Lung (tissue), 12 donors: ENCODE measurements around the gene PDGFD. TPM values are rescaled to one million over a fixed set of nuclear protein-coding genes. Genes with fewer than 3 reads are reported as not detected.

ENCODE experiments used
- ATAC-seq: fragments of 200-7000 bp; cut with Tn5 transposase; one replicate; pipeline ENCODE4 v1.9.1; 2020; ENCODE audit warnings: moderate number of reproducible peaks; ENCODE audit not compliant: insufficient read depth, low FRiP score
- DNase-seq, 3 donors: peaks; one replicate each; pipeline ENCODE4 v3.0.0-alpha.2; 2013 to 2017
- H3K27ac ChIP-seq, 2 donors: one replicate each; pipeline ENCODE4 v1.5.1; 2013; ENCODE audit warnings: mild to moderate bottlenecking in 2 of 2, moderate library complexity in 2 of 2, control low read depth in 1 of 2, inconsistent platforms in 1 of 2, low read depth in 1 of 2, low read length in 1 of 2
- H3K27me3 ChIP-seq, 3 donors: one replicate each; pipeline ENCODE4 v1.5.1; 2013; ENCODE audit warnings: low read length in 2 of 3; ENCODE audit not compliant: control insufficient read depth in 3 of 3, insufficient read depth in 3 of 3
- H3K36me3 ChIP-seq, 4 donors: one replicate each; pipeline ENCODE4 v1.5.1; 2013; ENCODE audit warnings: low read length in 4 of 4, mild to moderate bottlenecking in 1 of 4, moderate library complexity in 1 of 4; ENCODE audit not compliant: control insufficient read depth in 4 of 4, insufficient read depth in 4 of 4
- H3K4me1 ChIP-seq, 5 donors: one replicate each; pipeline ENCODE4 v1.5.1; 2013; ENCODE audit warnings: low read length in 5 of 5, mild to moderate bottlenecking in 2 of 5, moderate library complexity in 1 of 5; ENCODE audit not compliant: control insufficient read depth in 5 of 5, insufficient read depth in 5 of 5
- H3K4me3 ChIP-seq: one replicate; pipeline ENCODE4 v1.5.1; 2013; ENCODE audit warnings: mild to moderate bottlenecking, control low read depth, moderate library complexity
- H3K9ac ChIP-seq, 2 donors: one replicate each; pipeline ENCODE4 v1.5.1; 2013; ENCODE audit warnings: low read length in 2 of 2, control low read depth in 1 of 2; ENCODE audit not compliant: insufficient read depth in 1 of 2
- H3K9me3 ChIP-seq, 4 donors: one replicate each; pipeline ENCODE4 v1.5.1; 2013; ENCODE audit warnings: low read length in 3 of 4, mild to moderate bottlenecking in 1 of 4, moderate library complexity in 1 of 4; ENCODE audit not compliant: control insufficient read depth in 4 of 4, insufficient read depth in 3 of 4
- WGBS, 2 donors: extraction: QIAGEN DNeasy Blood & Tissue Kit; methylation state at CpG; one replicate each; pipeline ENCODE4 v1.1.7; 2013; 5-methylcytosine and 5-hydroxymethylcytosine counted together
- polyA plus RNA-seq, 2 donors: library from polyadenylated mRNA; stranded (reverse); fragments of 200-250 nt; gene quantifications; one replicate each; pipeline ENCODE4 v1.2.1, GENCODE V29; 2013
- total RNA-seq, 2 donors: library from RNA; depleted of rRNA in 1 of 2; stranded (reverse); fragments of >200 nt in 1 of 2; gene quantifications; one replicate each; pipeline ENCODE4 v1.2.1, GENCODE V29; 2014 to 2021
- TF ChIP-seq, protein P1 (sequence below): IDR thresholded peaks from 2 replicates; pipeline ENCODE4 v1.5.1; 2012; ENCODE audit warnings: mild to moderate bottlenecking; ENCODE audit errors: control extremely low read depth, extremely low read depth
- donor health status: control.
- donor health status: control.
- donor health status: Bipolar disorder and iron deficiency.
- donor health status: healthy.
- donor health status: DM: yes; HTN: yes; CAD: no.

The PDGFD gene
- total and polyA plus RNA-seq, 4 donors, result 0.71 to 10.6 (median 1.4) TPM

- 84 to 87% methylated on average over 5 of the region's 5 CpGs for WGBS, 2 donors
- Histone ChIP-seq H3K9ac (no peak overlapping the region), H3K9me3 (no peaks in the 10 kb centered on the region), H3K4me3 (no peak overlapping the region), H3K27me3 (no peaks in the 10 kb centered on the region), H3K27ac (no peak overlapping the region), H3K4me1 (no peaks in the 10 kb centered on the region), H3K36me3 (no peaks in the 10 kb centered on the region)
- no peak for DNase-seq
- ATAC-seq, result no peak
- TF ChIP-seq, protein P1, sequence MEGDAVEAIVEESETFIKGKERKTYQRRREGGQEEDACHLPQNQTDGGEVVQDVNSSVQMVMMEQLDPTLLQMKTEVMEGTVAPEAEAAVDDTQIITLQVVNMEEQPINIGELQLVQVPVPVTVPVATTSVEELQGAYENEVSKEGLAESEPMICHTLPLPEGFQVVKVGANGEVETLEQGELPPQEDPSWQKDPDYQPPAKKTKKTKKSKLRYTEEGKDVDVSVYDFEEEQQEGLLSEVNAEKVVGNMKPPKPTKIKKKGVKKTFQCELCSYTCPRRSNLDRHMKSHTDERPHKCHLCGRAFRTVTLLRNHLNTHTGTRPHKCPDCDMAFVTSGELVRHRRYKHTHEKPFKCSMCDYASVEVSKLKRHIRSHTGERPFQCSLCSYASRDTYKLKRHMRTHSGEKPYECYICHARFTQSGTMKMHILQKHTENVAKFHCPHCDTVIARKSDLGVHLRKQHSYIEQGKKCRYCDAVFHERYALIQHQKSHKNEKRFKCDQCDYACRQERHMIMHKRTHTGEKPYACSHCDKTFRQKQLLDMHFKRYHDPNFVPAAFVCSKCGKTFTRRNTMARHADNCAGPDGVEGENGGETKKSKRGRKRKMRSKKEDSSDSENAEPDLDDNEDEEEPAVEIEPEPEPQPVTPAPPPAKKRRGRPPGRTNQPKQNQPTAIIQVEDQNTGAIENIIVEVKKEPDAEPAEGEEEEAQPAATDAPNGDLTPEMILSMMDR, result no peak
These were observed 205.3 kb downstream of the PDGFD start for GRCh38 chr11:103958475-103959215.

DNA sequence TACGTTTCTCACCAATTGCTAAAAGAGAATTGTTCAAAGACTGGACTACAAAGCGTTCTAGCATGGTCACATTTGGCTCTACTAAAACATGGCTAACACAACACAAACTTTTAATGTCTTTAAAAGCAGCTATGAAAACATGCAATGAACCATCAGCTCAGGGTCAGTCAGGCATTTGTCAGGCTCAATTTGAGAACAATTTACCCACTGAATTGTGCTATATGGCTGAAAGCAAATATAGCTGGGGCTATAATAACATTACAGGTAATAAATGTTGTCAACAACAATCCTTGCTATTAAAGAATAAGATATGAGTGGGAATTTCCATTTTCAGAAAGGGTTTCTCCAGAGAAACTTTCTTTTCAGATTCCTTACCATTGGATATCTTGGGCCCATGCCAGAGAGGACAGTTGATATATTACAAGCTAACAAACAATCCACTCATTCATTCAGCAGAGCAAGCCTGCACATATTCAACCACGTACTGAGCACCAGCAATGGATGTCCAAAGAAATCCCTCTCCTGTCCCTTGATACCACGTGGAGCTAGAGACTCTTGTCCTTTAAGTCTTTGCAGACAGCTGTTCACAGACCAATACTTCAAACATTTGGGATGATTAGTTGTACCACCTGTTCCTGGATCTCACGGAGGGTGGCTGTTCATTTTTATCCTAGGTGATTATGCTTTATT lies 210.0 kb downstream of the PDGFD start:
- ATAC-seq, result no peak
- TF ChIP-seq, protein P1, result no peak
- no peaks in the 10 kb centered on the region for H3K9me3 ChIP-seq
- H3K9ac ChIP-seq, result no peak overlapping the region
- H3K27ac ChIP-seq, result no peak overlapping the region
- H3K4me3 ChIP-seq, result no peak overlapping the region
- H3K4me1 ChIP-seq, result no peaks in the 10 kb centered on the region
- DNase-seq, result no peak
- 75 to 86% methylated on average over 5 of the region's 5 CpGs for WGBS, 2 donors
- H3K27me3 ChIP-seq, result no peaks in the 10 kb centered on the region
- H3K36me3 ChIP-seq, result no peaks in the 10 kb centered on the region

- H3K27ac ChIP-seq, result no peak overlapping the region
- DNase-seq (no peak), ATAC-seq (no peak)
- peaks cover 0 to 2% (median 0%) of the 10 kb centered on the region in 5 donors for H3K4me1 ChIP-seq
- WGBS, 2 donors, result 90 to 91% methylated on average over 5 of the region's 5 CpGs
- no peak overlapping the region for H3K9ac ChIP-seq
- H3K4me3 ChIP-seq, result no peak overlapping the region
- no peaks in the 10 kb centered on the region for H3K9me3 ChIP-seq
- no peaks in the 10 kb centered on the region for H3K27me3 ChIP-seq
- TF ChIP-seq, protein P1, result no peak
- peaks cover 0 to 5% (median 0%) of the 10 kb centered on the region in 4 donors for H3K36me3 ChIP-seq
These were observed 214.2 kb downstream of the PDGFD start for GRCh38 chr11:103949781-103950180.
